OCI-LY7 (cell line): Measurements from ENCODE around the gene INPP5A. TPM values are rescaled to one million over a fixed set of nuclear protein-coding genes. Genes with fewer than 3 reads are reported as not detected.

Experiments used
- BruUV-seq: library from RNA; stranded (reverse); fragments of 400-500 nt; replicated peaks from 2 replicates; lab custom pipeline; 2021; lab: Mats Ljungman, UMichigan
- CTCF ChIA-PET: fragments of 300-600 bp; sonication (Branson Sonifier 250); formaldehyde crosslinking; loops from one replicate; lab custom pipeline; 2022; ENCODE audit warnings: antibody characterized with exemption; ENCODE audit not compliant: unreplicated experiment; lab: Charles Lee
- POLR2A ChIA-PET: fragments of 300-600 bp; sonication (Branson Sonifier 250); formaldehyde crosslinking; loops from one replicate; lab custom pipeline; 2022; ENCODE audit warnings: antibody characterized with exemption; lab: Charles Lee
- DNase-seq: peaks from one replicate; pipeline ENCODE4 v3.0.0-alpha.2; 2015; ENCODE audit warnings: low spot score
- H2AFZ ChIP-seq: fragments of 200-600 bp; sonication (generic), shearing (Covaris generic); 2 replicates; pipeline ENCODE4 v1.6.1; 2014; ENCODE audit warnings: mild to moderate bottlenecking, antibody characterized with exemption, low read length, moderate library complexity
- H3K27ac ChIP-seq: fragments of 200-600 bp; sonication (generic); 2 replicates; pipeline ENCODE4 v1.5.1; 2014; ENCODE audit warnings: mixed run types, low read depth, mild to moderate bottlenecking, moderate library complexity, low read length, inconsistent platforms; ENCODE audit not compliant: poor library complexity, severe bottlenecking
- H3K36me3 ChIP-seq: fragments of 200-600 bp; sonication (generic); 2 replicates; pipeline ENCODE4 v1.6.1; 2014; ENCODE audit warnings: mild to moderate bottlenecking, antibody characterized with exemption, low read length, moderate library complexity, mixed read lengths; ENCODE audit not compliant: insufficient read depth
- H3K4me1 ChIP-seq: fragments of 200-600 bp; sonication (generic); 2 replicates; pipeline ENCODE4 v1.5.1; 2014; ENCODE audit warnings: mild to moderate bottlenecking, low read length; ENCODE audit not compliant: insufficient read depth, poor library complexity, severe bottlenecking
- H3K4me2 ChIP-seq: fragments of 200-600 bp; sonication (generic); 2 replicates; pipeline ENCODE4 v1.6.1; 2014; ENCODE audit warnings: mild to moderate bottlenecking, low read length
- H3K4me3 ChIP-seq: fragments of 200-600 bp; sonication (generic); 2 replicates; pipeline ENCODE4 v1.5.1; 2014; ENCODE audit warnings: mild to moderate bottlenecking, low read depth, low read length; ENCODE audit not compliant: poor library complexity, severe bottlenecking
- H3K79me2 ChIP-seq: fragments of 200-600 bp; sonication (generic); 2 replicates; pipeline ENCODE4 v1.6.1; 2016; ENCODE audit warnings: low read depth, mild to moderate bottlenecking, low read length, moderate library complexity, mixed read lengths; ENCODE audit not compliant: insufficient read depth
- H3K9me2 ChIP-seq: fragments of 200-600 bp; sonication (generic); 2 replicates; pipeline ENCODE4 v1.6.1; 2016; ENCODE audit warnings: mild to moderate bottlenecking, low read length, mixed read lengths; ENCODE audit not compliant: insufficient read depth
- H3K9me3 ChIP-seq: fragments of 200-600 bp; sonication (generic); 2 replicates; pipeline ENCODE4 v1.6.1; 2014; ENCODE audit warnings: mild to moderate bottlenecking, mixed run types, low read length, mixed read lengths
- H4K20me1 ChIP-seq: fragments of 200-600 bp; sonication (generic); 2 replicates; pipeline ENCODE4 v1.6.1; 2014; ENCODE audit warnings: mild to moderate bottlenecking, antibody characterized with exemption, low read length, moderate library complexity, mixed read lengths; ENCODE audit not compliant: insufficient read depth
- EZH2phosphoT487 ChIP-seq: fragments of 200-600 bp; sonication (generic); IDR thresholded peaks from 2 replicates; pipeline ENCODE4 v1.6.1; 2018; ENCODE audit warnings: low read depth, borderline replicate concordance, mild to moderate bottlenecking, mixed run types, antibody characterized with exemption, low read length, moderate library complexity, mixed read lengths
- intact Hi-C: fragments of 100-400 bp; cut with micrococcal nuclease; formaldehyde crosslinking; loops from one replicate; pipeline ENCODE4 v1.10.0; 2022; ENCODE audit not compliant: unreplicated experiment
- total RNA-seq, 2 experiments: library from RNA; depleted of rRNA in 1 of 2; stranded (reverse); fragments of >200 nt in 1 of 2; shearing (Covaris generic) in 1 of 2; gene quantifications; 2 replicates each; pipeline ENCODE4 v1.2.3, GENCODE V29; 2014 to 2022
- TF ChIP-seq, protein P1 (sequence below): fragments of 200-600 bp; sonication (generic); conservative IDR thresholded peaks from 2 replicates; pipeline ENCODE4 v1.5.1; 2014; ENCODE audit warnings: mild to moderate bottlenecking, antibody characterized with exemption, low read length, moderate library complexity, mixed read lengths

INPP5A gene
- total RNA-seq, 2 experiments from 2014 or later = 14.5 to 18.4 TPM

DNA sequence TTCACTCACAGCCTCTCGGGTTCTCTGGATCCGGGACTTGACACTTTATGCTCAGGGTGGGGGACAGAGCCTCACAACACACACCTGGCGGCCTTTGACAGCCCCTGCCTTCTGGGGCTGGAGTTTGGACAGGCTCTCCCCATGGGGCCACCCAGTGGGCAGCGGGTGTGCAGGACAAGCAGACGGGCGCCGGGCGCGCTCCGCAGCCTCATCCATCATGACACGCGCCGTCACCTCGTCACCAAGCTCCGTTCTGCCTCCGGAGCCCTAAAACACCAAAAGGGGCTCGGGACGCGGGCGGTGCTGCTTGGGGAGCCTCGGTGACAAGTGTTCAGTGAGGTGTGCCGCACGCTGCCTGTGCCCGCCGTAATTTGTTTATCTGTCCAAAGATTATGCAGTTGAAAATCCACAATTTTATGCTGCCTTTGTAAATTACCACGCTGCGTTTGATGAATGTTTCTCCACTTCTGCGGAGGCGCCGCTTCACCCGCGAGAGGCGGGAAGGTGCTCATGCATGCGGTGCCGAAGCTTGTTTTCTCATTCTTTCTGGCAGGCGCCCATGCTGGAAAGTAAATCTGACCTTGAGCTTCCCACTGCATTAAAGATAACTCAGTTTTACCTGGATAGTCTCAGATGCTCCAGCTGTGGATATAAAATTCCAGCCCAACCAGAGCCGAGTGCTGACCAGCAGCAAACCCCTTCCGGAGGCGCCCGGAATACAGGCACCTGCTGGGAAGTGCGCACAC is 242.1 kb downstream of the INPP5A start:
- intact Hi-C loops = no loop called here
- H3K36me3 ChIP-seq = no peaks in the 10 kb centered on the region

DNA sequence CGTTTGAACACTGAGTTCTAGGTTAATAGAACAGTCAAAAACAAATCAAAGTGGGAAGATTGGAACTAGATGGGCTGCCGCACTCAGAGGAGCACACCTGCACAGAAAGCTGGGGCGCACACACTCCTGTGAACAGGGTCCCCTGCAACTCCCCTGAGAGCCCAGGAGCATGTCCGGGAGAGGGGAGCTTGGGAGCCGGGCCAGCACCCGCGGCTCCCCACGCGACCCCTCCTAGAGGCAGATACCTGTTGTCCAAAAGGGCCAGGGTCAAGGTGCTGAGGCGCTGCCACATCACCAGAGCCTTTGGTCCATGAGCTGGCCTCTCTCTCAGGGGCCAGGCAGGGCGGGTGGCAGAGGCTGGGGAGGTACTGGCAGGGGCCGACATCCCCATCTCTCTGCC is 242.8 kb downstream of the INPP5A start:
- Histone ChIP-seq H3K27ac (no peak overlapping the region), H3K79me2 (no peaks in the 10 kb centered on the region), H3K9me3 (no peaks in the 10 kb centered on the region), H3K4me2 (no peak overlapping the region), H2AFZ (no peak overlapping the region), H4K20me1 (no peaks in the 10 kb centered on the region), H3K36me3 (no peaks in the 10 kb centered on the region), H3K4me3 (no peak overlapping the region), H3K4me1 (no peaks in the 10 kb centered on the region), H3K9me2 (no peaks in the 10 kb centered on the region)
- DNase-seq = no peak
- no peak for TF ChIP-seq EZH2phosphoT487
- ChIA-PET CTCF (no interaction called here), POLR2A (no interaction called here)
- BruUV-seq = no TSS peak
- intact Hi-C loops = no loop called here

More for the DNA sequence above, 242.1 kb downstream of the INPP5A start:
- no peak overlapping the region for H2AFZ ChIP-seq
- no peaks in the 10 kb centered on the region for H3K79me2 ChIP-seq
- no peaks in the 10 kb centered on the region for H3K4me1 ChIP-seq
- H4K20me1 ChIP-seq = no peaks in the 10 kb centered on the region
- ChIA-PET POLR2A (no interaction called here), CTCF (no interaction called here)
- DNase-seq = no peak
- no peak overlapping the region for H3K27ac ChIP-seq
- TF ChIP-seq EZH2phosphoT487 = no peak
- TF ChIP-seq, protein P1, sequence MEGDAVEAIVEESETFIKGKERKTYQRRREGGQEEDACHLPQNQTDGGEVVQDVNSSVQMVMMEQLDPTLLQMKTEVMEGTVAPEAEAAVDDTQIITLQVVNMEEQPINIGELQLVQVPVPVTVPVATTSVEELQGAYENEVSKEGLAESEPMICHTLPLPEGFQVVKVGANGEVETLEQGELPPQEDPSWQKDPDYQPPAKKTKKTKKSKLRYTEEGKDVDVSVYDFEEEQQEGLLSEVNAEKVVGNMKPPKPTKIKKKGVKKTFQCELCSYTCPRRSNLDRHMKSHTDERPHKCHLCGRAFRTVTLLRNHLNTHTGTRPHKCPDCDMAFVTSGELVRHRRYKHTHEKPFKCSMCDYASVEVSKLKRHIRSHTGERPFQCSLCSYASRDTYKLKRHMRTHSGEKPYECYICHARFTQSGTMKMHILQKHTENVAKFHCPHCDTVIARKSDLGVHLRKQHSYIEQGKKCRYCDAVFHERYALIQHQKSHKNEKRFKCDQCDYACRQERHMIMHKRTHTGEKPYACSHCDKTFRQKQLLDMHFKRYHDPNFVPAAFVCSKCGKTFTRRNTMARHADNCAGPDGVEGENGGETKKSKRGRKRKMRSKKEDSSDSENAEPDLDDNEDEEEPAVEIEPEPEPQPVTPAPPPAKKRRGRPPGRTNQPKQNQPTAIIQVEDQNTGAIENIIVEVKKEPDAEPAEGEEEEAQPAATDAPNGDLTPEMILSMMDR = no peak
- H3K4me3 ChIP-seq = no peak overlapping the region
- BruUV-seq = no TSS peak
- no peak overlapping the region for H3K4me2 ChIP-seq
- H3K9me3 ChIP-seq = no peaks in the 10 kb centered on the region
- H3K9me2 ChIP-seq = no peaks in the 10 kb centered on the region

- no peaks in the 10 kb centered on the region for H3K36me3 ChIP-seq
- H3K9me3 ChIP-seq = no peaks in the 10 kb centered on the region
- H3K9me2 ChIP-seq = no peaks in the 10 kb centered on the region
- POLR2A ChIA-PET = no interaction called here
- H3K4me1 ChIP-seq = no peaks in the 10 kb centered on the region
- no peak overlapping the region for H3K27ac ChIP-seq
- H3K4me3 ChIP-seq = no peak overlapping the region
- TF ChIP-seq, protein P1 = no peak
- TF ChIP-seq EZH2phosphoT487 = no peak
- H2AFZ ChIP-seq = no peak overlapping the region
- no peak overlapping the region for H3K4me2 ChIP-seq
- CTCF ChIA-PET = no interaction called here
- no peaks in the 10 kb centered on the region for H3K79me2 ChIP-seq
- intact Hi-C loops = no loop called here
- no TSS peak for BruUV-seq
- no peak for DNase-seq
- no peaks in the 10 kb centered on the region for H4K20me1 ChIP-seq
Observed at GRCh38 chr10:132781556-132781955, 244.0 kb downstream of the INPP5A start.
